GM18519 (cell line): Measurements from ENCODE around the gene ASB9.
"Not testable (repeated sequence)": the region's sequence is repeated elsewhere in the genome, so short reads cannot be mapped to it uniquely, and the experiment has no call there.

Experiments
- ATAC-seq: cut with Tn5 transposase; IDR thresholded peaks from one replicate; pipeline ENCODE4 v1.9.1; 2021; ENCODE audit warnings: mild to moderate bottlenecking, moderate library complexity; ENCODE audit not compliant: unreplicated experiment, low FRiP score

ASB9 gene, protein sequence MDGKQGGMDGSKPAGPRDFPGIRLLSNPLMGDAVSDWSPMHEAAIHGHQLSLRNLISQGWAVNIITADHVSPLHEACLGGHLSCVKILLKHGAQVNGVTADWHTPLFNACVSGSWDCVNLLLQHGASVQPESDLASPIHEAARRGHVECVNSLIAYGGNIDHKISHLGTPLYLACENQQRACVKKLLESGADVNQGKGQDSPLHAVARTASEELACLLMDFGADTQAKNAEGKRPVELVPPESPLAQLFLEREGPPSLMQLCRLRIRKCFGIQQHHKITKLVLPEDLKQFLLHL

DNA sequence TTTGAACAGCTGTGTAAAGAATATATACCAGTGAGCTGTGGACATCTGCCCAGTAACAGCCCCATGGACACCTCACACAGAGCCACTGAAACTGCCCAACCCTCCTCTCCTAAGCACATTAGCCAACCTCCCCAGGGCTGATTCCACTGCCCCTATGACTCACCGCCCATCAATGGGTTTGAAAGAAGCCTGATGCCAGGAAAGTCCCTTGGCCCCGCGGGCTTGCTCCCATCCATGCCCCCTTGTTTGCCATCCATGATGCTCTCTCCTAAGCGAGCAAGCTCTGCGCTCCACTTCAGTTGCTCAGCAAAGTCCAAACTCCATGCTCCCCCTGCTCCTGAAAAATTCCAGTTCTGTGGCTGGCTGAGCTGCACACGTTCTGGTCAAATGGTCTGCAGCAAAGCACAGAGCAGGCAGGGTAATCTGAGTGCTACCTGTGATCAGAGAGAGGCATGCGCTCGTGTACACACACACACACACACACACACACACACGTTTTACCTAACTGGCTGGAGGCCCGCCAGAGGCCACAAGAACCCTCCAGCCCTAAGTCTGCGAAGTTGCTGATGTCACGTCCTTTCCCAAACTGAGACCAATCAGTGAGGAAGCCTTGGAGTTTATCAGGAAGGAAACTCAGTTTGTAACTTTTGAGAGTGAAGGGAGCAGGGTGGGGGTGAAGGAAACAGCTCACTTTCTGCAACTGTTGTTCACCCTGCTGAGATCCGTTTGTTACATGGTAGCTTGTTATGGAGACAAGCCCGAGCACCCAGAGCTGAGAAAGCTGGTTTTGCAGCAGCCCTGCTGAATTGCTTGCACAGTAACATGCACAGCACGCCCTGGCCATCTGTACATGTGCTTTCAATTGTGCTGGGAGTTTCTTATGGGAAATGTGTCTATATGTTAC is at the start of gene ASB9:
TSS of gene ASB9 (minus strand) at position 466 of the 904 bp plus-strand sequence. CDS start at position 257, 209 bp downstream.
- no peak for ATAC-seq

DNA sequence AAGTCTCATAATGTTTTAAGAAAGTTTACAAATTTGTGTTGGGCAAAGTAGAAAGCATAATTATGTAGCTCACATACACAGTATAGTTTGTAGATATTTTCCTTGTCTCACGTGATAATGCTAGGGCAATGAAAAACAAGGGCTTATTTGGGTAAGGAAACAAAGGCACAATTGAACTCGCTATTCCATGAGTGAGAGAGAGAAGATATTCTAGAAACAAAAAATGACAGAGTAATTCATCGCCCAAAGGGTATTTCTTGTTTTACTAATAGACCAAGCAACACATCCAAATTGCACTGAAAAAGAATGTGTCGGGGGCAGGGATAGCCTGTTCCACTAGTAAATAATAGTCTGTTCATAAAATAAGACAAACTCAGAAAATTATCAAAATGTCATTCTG is 49.2 kb upstream of the ASB9 start:
- ATAC-seq = no peak

DNA sequence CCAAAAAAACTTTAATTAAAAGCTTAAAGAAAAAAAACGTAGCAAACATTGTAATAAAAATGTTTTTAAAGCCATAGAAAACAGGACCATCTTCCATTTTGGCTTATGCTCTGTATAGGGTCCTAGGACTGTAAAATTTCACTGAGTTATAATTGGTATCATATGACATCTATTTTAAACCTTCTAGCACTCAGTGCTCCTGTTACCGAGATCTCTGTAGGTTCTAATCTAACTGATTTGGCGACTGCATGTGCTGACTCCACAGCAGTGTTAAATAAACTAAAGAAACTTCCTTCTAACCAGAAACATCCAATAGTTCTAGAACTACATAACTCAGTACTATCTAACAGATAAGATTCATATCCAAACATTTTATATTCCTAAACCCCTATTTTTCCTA is 45.6 kb upstream of the ASB9 start, which contains the start of gene ASB11:
TSS of gene ASB11 (minus strand) at position 132 of the 400 bp plus-strand sequence. CDS start at position 97, 35 bp downstream.
- ATAC-seq = no peak

DNA sequence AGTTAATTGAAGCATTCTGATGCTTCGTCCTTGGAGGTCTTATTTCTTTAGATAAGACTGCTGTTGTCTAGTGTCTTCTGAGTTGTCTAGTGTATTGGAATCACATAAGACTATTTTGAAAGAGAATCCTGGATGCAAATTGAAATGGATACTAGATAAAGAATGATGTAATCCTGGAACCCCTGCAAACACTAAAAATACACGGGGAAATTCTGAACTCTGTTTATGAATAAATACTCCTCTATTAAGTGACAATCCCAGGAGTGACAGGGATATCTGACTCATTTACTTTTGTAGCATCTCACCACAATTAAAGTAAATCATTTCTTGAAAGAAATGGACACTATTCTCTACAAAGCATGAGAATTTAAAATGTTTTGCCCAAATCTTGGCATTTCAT is 44.6 kb upstream of the ASB9 start:
- no peak for ATAC-seq

GRCh38 chrX:15311119-15311518 is 41.2 kb upstream of the ASB9 start:
- no peak for ATAC-seq

DNA sequence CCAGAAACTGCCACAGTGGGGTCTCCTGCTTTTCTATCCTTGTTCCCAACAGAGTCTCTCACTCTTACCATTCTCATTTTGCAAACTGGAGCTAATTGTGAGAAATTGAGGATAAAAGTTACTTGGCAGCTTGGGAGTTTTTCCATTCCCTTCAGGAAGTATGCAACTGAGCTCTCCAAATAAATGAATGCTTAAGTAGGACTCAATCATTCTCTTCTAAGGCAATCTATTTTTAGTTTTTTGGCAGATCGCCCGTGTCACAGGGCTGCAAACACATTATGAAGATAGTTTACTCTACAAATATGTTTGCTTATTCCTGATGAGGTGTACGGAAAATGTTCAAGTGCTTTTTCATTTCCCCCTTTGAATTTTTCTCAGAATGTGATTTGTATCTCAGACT is 40.2 kb upstream of the ASB9 start:
- ATAC-seq = no peak

DNA sequence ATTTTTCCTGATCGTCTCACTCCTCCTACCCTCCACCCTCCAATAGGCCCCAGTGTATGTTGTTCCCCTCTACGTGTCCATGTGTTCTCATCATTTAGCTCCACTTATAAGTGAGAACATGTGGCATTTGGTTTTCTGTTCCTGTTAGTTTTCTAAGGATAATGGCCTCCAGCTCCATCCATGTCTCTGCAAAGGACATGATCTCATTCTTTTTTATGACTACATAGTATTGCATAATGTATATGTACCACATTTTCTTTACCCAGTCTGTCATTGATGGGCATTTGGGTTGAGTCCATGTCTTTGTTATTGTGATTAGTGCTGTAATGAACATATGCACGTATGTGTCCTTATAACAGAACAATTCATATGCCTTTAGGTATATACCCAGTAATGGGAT is 36.0 kb upstream of the ASB9 start:
- ATAC-seq = not testable (repeated sequence)

- no peak for ATAC-seq
Measured at GRCh38 chrX:15301924-15302323, 32.0 kb upstream of the ASB9 start.

DNA sequence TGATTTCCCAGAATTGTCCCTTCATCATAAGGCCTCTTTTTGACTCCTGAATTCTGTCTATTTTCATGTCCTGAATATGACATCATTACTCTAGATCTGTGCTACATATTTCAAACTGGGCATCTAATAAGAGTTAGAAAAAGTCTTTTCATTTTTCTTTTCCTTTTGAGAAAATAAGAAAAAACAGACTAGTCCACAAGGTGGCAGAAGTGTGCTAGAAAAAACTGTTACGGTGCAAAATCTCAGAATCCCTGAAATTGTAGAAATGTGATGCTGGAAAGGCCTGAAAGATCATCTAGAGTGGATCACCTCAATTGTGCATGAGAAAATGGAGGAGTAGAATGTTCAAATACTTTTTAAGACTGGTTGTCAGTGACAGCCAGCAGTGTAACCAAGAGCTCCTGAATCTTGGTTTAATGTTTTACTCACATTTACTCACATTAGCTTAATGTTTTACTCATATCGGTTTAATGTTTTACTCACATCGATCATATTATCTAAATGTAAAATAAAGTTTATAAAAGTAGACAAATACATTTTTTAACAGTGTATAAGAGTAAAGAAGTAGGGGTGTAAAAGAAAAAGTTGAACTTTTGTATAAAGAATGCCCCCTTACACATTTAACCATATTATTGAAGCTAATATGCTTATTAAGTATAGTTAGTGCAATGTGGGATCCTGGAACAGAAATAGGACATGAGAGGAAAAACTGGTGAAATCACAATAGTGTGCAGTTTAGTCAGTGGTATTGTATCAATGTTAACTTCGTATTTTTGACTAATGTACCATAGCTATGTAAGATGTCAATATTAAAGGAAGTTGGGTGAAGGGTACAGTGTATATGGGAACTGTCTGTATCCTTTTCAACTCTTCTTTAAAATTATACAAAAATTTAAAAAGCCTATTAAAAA is 30.3 kb upstream of the ASB9 start:
- no peak for ATAC-seq

DNA sequence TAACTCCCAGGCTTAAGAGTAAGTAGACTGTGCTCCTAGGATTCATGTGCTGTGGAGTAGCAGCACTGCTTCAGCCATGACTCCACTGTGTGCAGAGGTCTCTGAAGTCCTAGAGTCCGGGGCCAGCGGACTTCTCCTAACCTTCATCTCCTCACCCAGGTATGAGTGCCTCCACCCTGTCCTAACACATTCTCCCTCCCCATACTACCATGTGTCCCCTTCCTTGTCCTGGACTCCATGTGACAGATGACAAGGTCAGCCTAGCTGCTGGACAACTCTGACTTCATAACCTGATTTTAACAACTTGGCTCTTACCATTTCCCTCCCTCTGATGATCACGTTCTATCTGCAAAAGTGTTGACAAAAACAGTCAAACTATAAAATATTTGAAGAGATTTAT is 28.9 kb upstream of the ASB9 start:
- no peak for ATAC-seq

DNA sequence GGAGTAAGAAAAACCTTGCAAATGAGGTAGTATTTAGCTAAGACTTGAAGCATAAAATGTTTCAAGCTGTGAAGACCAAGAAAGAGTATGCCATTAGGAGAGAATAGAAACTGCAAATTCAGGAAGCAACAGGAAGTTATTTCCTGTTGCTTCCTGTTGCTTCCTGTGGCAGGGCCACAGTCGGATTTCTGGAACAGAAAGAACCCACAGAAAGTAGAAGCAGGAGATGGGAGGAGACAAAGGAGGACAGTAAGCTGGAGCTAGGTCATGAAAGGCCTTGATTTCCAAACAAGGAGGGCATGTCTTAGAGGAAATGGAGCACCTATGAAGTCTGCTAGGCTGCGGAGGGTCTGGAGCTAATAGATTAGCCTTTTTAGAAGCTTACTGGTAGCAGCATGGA is 28.3 kb upstream of the ASB9 start:
- no peak for ATAC-seq

DNA sequence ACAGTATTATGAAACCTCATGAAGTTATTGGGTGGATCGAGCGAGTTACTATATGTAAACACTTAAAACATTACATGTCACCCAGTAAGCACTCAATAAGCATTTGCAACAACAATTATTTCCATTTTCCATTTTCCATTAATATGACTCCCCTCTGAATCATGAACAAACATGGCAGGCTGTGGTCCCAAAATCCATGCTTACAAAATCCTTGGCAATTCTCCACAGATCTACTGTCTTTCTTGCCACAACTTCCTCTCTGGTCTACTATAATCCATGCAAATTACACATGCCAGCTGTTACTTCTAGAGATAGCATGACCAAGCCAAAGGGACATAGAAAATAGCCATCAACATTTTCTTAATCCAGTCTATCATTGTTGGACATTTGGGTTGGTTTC is 23.6 kb upstream of the ASB9 start:
- ATAC-seq = no peak

DNA sequence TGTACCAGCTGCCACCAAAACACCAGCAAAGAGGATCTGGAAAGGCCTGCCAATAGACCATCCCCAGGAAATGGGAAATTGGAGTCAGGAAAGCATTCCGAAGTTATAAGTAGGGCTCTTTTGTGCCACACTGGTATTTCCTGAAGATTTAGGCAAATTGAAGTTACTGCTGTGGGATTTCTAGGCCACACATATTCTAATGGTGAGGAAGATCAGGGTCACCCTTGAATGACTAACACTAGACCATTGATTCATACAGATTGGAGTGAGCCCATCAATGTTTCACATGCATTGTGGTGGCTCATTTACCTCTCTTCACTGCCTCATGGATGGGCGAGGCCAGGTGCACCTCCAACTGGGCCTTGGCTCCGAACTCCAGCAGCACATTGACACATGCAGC is 23.0 kb upstream of the ASB9 start:
- ATAC-seq = no peak

DNA sequence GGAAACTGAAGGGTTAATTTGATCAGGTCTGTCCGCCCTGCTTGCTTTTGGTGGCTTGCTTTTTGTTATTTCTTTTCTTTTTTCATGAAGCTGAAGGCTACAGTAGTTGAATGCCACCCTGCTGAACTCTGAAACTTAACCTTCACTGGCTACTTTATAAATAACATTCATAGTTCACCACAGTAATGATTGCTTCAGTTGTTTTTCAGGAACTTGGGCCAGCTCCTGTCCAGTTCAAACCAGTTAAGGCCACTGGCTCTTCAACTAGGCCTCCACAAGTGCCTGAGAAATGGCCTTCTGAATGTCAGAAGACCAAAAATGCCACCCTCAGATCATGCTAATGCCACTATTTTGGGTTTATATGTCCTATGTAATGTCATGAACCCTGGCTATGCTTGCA is 7.7 kb upstream of the ASB9 start:
- ATAC-seq = no peak

GRCh38 chrX:15274946-15275345 is 5.1 kb upstream of the ASB9 start:
- no peak for ATAC-seq

DNA sequence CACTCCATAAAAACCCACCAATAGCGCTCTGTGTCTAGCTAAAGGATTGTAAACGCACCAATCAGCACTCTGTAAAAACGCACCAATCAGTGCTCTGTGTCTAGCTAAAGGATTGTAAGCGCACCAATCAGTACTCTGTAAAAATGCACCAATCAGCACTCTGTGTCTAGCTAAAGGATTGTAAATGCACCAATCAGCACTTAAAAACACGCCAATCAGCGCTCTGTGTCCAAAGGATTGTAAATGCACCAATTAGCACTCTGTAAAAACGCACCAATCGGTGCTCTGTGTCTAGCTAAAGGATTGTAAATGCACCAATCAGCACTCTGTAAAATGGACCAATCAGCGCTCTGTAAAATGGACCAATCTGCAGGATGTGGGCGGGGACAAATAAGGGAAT is 3.4 kb upstream of the ASB9 start:
- not testable (repeated sequence) for ATAC-seq

DNA sequence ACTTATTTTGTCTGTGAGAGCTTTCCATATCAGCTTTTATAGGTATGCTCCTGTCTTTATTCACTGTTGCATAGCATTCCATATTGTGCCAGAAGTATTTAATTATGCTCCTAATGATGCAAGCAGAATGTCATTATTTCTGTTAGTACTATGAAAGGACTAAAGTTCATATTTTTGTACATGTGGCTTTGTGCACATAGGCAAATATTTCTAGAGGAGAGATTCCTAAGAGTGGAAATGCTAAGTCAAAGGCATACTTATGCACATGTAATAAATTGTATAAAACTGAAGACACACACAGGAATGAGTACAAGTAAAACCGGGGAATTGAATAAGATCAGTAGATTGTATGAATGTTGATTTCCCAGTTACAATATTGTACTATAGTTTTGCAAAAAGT is 1.9 kb upstream of the ASB9 start:
- no peak for ATAC-seq

GRCh38 chrX:15269120-15269519 is 763 bp downstream of the ASB9 start:
- no peak for ATAC-seq

DNA sequence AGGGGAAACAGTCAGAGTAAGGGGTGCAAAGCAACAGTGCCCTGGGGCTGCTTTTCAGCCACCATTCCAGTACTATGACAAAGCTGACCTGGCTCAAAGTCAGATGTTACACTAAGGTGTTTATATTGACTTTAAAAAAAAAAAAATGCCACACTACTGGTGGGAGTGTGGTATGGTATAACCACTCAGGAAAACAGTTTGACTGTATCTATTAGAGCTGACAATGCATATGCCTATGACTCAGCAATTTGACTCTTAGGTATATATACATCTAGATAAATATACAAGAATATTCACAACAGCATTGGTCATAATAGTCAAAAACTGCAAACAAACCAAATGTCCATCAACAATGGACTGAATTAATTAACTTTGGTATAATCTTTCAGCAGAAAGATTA is 15.0 kb downstream of the ASB9 start:
- no peak for ATAC-seq

DNA sequence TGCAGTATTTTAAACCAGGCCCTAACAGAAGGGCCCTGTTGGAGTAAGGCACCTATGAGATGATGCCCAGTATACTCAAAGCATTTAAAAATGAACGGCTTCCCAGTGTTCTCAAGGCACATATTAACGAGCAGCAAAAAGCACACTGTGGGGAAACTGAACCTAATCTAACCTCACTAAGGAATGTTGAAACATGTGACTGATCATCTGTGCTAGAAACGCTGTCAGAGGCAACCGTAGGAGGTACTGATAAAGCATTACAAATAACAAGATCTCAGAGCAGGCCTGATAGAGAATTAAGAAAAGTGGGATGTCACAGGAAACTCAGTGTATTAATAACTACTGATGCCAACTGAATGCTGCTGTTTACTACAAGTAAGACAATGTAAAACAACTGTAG is 24.0 kb downstream of the ASB9 start:
- ATAC-seq = no peak

DNA sequence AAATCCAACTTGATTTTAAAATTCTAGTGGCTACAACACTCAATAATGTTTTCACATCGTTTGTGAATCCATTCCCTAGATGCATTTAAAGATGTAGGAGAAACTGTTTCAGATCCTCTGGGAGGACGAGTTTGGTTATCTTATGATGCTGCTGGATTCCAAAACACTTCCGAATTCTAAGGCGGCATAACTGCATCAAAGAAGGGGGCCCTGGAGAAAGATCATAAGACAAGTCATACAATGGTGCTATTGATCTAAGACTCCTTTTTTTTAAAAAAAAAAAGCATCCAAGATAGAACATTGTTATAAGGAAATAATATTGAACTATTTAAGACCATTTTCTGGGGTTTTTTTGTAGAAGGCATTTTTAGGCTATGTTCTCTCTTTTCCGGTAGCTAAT is 25.5 kb downstream of the ASB9 start:
- no peak for ATAC-seq
